HG03159 (cell line): ENCODE results near the gene FAHD2B.
"Not testable (repeated sequence)": the region's sequence is repeated elsewhere in the genome, so short reads cannot be mapped to it uniquely, and the experiment has no call there.

Experiments
- ATAC-seq: cut with Tn5 transposase; IDR thresholded peaks from one replicate; pipeline ENCODE4 v1.9.1; 2021; ENCODE audit warnings: mild to moderate bottlenecking, moderate library complexity; ENCODE audit not compliant: unreplicated experiment

FAHD2B gene, protein sequence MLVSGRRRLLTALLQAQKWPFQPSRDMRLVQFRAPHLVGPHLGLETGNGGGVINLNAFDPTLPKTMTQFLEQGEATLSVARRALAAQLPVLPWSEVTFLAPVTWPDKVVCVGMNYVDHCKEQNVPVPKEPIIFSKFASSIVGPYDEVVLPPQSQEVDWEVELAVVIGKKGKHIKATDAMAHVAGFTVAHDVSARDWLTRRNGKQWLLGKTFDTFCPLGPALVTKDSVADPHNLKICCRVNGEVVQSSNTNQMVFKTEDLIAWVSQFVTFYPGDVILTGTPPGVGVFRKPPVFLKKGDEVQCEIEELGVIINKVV

DNA sequence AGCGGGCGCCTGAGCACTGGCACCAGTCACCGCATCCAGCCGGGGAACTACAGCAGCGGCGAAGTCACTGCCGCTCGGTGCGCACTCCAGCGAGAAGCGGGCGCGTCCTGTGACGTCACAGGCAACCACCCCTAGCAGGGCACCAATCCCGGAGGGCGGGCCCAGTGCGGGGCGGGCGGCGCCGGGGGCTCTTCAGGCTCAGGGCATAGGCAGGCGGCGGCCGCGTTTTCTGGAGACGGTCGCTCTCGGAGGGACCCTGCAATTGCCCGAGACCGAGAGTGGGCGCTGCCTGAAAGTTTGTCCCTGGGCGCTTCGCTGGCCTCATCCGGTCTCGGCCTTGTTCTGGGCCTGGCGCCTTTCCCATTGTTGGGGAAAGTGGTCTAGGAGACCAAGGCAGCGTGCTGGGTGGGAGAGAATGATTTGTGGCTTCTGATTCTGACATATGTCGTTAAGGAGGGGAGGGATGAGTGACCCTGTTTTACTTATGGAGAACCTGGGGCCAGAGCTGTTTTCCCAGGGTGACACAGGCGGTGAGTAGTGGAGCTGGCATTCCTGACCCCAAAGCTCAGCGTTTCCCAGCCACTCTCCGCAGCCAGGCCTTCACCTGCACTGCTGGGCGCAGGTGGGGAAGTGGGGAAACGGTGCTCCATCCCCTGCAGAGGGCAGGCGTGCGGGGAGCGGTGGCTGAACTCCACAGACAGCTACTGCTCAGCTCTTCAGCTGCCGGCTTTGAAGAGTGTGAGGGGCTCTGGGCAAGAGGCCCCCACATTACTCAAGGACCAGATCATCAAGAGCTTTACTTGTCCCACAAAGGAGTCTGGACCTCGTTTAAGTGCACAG is at the start of gene FAHD2B:
FAHD2B (minus strand) TSS at position 111 of the 840 bp plus-strand sequence. CDS start 3,176 bp downstream, outside the sequence.
- peak; percentile 79 for ATAC-seq

DNA sequence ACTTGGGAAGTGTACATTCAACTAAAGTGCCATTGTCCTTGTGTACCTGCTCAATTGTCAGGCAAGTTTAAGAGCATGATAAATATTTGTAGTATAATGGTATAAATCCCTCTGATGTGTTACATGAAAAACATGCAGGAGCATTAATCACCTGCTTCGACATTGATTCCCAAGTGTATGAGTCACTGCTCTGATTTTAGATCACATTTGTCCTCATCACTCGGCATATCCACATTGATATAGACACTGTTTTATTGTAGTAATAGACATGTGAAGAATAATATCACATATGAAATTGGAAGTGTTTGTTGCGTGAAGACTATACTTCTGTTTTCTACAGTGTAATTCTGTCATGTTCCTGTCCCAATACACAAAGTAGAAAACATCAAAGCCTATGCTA is 49.3 kb upstream of the FAHD2B start:
- not testable (repeated sequence) for ATAC-seq

DNA sequence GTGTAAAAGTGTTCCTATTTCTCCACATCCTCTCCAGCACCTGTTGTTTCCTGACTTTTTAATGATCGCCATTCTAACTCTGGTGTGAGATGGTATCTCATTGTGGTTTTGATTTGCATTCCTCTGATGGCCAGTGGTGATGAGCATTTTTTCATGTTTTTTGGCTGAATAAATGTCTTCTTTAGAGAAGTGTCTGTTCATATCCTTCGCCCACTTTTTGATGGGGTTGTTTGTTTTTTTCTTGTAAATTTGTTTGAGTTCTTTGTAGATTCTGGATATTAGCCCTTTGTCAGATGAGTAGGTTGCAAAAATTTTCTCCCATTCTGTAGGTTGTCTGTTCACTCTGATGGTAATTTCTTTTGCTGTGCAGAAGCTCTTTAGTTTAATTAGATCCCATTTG is 34.4 kb upstream of the FAHD2B start:
- not testable (repeated sequence) for ATAC-seq

DNA sequence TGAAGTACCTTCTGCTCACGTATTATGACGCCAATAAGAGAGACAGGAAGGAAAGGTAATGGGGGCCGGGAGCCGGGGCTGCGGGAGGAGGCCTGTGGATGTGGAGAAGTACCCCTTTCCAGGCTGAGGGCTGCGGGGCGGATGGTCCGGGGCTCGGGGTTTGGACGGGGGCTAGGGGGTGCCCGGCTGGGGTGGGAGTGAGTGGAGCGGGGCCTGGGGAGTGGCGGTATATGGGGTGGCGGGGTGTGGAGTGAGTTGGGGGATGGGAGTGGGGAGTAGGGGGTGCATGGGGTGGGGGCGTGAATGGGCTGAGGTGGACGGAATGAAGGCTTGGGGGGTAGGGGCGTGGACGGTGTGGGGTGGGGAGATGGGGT is 19.2 kb upstream of the FAHD2B start:
- not testable (repeated sequence) for ATAC-seq

DNA sequence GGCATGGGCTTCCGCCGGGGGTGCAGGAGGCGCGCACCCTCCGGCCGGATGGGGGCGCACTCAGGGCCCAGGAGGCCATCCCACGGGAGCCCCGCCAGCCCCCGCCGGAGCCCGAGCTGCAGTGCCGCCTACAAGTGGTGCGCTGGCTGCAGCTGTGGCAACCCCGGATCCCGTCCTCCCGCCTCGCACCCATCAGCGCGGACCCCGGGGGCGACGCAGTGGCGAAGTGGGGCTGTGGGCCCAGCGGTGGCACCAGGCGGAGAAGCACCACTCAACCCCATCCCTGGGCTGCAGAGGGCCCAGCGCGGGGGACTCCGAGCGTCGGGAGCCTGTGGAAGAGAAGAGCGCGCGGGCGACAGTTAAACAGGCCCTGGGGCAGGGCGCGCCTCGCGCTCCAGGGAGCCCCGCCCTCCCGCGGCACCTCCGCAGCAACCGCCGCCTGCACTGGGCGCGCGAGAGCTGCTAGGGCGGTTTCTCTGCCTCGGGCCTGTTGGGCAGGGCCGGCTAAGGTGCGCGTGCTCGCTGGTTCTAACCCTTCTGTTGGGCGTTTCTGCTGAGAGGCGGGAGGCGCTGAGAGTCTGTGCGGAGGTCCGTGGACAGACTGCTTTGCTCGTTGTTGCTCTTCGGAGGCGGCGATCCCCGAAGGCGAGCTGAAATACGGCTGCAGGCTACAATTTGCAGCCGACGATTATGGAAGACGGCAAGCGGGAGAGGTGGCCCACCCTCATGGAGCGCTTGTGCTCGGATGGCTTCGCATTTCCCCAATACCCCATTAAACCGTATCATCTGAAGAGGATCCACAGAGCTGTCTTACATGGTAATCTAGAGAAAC is 18.6 kb upstream of the FAHD2B start, which contains the start of gene ANKRD36:
ANKRD36 (plus strand) TSS at position 104 of the 832 bp plus-strand sequence; CDS start at position 691, 587 bp downstream.
- peak; percentile 93 for ATAC-seq

DNA sequence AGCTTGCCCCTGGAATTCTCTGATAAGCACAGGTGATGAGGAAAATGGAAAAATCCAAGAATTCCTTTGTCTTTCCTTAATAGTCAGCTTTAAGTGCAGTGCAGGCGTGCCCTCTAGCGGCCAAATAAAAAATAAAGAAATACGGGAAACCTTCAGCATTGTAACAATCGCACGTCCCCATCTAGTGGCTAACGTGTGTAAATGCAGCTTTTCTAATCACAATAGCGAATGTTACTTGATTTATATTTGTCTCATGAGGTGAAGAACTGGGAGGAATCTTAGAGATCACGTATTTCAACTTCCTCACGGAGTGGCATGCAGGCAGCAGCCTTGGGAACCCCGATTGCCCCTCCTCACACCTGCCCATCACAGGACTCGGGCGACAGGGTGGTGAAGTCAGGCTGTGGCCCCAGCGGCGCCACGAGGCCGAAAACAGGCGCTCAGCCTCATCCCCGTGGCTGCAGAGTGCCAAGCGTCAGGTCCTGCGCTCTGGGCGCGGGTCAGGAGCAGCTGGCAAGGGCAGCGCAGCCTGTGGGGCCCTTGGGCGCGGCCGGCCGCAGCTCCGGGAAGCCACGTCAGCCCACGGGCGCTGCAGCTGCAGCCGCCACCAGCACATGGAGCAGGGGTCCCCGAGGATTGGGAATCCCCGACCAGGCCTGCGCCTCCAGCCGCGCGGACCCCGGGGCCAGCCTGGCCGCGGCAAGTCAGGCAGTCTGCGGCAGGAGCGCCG is 17.8 kb upstream of the FAHD2B start:
- ATAC-seq = peak; percentile 60

DNA sequence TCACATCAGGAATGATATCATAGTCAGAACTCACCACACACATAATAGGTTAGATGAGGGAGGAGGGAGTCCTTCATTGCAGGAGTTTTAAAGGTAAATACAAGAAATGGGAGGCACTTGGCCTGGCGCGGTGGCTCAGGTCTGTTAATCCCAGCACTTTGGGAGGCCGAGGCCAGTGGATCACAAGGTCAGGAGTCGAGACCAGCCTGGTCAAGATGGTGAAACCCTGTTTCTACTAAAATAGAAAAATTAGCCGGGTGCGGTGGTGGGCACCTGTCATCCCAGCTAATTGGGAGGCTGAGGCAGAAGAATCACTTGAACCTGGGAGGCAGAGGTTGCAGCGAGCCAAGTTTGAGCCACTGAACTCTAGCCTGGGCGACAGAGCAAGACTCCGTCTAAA is 16.6 kb upstream of the FAHD2B start:
- not testable (repeated sequence) for ATAC-seq

DNA sequence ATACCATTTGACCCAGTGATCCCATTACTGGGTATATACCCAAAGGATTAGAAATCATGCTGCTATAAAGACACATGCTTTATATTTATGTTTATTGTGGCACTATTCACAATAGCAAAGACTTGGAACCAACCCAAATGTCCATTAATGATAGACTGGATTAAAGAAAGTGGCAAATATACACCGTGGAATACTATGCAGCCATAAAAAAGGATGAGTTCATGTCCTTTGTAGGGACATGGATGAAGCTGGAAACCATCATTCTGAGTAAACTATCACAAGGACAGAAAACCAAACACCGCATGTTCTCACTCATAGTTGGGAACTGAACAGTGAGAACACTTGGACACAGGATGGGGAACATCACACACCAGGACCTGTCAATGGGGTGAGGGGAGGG is 12.2 kb upstream of the FAHD2B start:
- ATAC-seq = not testable (repeated sequence)

DNA sequence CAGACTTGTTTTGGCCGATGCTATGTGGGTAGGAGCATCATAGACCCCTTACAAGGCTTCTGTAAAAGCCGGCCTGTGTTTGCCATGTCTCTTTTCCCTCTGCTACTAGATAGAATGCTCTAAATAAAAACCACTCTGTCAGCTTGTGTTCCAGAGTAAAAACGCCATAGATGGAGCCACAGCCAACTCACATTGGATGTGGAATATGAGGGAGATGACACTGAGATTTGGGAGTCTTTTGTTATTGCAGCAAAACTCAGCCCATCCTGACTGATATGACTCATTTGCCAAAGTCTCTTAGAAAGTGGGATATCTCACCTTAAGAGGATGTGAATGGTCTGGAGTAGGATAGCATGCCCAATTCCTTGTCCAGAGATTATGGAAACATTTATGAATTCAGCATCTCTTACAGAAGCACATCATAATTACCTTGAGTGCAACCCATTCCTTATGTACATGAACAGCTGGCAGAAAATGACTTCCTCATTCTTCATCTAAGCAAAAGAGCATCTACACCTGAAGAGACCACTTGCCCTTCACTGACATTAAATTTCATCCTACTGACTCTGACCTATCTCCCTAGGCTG is 4.2 kb upstream of the FAHD2B start:
- ATAC-seq = not testable (repeated sequence)

DNA sequence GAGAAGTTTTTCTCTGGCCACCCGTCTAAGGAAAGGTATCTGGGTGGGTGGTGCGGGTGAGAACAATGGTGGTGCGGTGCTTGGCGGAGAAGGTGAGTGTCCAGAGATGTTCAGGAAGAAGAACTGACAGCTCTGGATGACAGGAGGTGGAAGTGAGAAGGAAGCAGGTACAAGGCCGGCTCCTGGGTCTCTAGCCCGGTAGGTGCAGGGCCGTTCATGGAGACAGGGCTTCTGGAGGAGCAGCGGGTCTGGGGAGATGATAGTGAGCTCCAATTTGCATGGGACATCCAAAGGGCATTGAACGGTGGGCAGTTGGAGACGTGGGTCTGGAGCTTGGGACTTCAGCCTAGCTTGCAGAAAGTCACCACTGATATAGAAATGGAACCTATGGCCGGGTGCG is 979 bp upstream of the FAHD2B start:
- ATAC-seq = no peak

DNA sequence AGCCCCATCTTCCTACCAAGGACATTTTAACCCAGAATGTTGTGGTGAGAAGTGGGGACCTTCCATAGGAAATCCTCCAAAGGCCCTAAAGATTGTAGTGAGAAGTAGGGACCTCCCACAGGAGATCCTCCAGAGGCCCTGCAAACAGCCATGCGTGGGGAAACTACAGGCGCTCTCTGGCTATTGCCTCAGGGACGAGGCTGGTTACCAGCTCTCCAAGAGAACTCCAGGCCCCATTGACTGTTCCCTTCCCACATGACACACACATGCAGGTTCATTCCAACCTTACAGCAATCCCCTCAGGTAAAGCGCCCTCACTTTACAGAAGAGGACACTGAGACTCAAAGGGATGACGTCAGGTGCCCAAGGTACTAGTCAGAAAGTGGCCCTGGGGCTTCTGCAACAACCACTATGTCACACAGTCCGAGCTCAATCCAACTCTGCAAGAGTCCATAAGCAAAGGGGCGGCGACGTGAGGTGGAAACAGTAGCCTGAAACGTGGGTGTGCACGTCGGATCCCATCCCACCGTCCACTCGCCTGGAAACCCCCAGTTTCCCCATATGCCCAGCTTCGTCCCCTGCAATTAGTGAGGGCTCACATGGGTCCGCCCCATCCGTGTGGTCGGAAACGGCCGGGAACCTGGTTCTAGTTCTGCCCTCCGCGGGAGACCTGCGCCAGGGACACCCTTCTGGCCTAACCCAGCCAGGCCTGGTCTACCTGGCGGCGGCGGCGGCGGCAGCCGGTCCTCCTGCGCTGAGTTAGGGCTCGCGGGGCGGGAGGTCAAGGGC is 505 bp downstream of the FAHD2B start:
- peak; percentile 22 for ATAC-seq

DNA sequence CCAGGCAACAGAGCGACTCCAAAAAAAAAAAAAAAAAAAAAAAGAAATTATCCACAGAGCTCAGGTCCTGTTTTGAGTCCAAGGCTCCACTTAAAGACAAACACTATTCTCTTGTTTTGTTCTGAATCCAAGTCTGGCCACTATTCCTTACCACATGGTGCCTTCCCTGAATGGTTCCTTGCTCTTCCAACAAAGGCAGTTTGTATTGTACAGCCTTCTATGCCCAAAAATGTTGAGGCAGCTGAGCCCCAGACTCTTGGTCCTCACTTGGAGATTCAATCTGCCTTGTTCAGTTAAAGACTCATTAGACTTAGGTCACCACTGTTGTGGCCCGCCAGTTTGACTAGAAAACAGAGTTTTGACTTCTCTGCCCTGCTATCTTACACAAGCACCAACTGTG is 1.7 kb downstream of the FAHD2B start:
- not testable (repeated sequence) for ATAC-seq

DNA sequence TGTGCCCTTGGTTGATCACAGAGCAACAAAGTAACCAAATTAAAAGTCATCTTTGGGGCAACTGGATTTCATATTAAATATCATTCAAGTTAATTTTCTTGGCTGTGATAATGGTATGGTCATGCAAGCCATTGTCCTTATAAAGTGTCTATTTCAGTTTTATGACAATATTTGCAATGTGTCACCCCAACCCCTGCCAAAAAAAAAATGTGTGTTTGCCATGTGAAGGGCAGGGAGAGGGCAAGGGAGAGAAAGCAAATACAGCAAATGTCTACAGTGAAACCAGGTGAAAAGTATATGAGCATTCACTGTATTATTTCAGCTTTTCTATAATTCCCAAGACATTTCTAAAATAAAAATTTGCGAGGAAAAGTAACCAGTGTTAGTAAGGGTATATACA is 6.0 kb downstream of the FAHD2B start:
- ATAC-seq = not testable (repeated sequence)

DNA sequence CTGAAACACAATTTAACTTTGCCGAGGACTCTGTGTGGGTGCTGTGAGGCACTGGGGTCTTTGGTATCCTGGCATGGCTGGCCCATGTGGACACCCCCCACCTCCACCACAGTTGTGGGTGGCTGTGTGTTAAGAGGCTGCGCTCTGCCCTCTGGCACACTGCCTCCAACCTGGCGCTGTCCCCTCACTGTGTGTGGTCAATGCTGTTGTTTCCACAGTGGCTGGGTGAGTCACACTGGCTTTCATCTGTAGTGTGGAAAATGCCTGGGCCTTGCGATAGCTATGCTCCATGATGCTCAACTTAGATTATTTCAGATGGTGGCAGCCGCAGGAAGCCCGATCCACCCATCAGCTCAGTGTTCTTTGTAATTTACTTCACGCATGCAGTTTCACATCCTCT is 9.6 kb downstream of the FAHD2B start:
- not testable (repeated sequence) for ATAC-seq

DNA sequence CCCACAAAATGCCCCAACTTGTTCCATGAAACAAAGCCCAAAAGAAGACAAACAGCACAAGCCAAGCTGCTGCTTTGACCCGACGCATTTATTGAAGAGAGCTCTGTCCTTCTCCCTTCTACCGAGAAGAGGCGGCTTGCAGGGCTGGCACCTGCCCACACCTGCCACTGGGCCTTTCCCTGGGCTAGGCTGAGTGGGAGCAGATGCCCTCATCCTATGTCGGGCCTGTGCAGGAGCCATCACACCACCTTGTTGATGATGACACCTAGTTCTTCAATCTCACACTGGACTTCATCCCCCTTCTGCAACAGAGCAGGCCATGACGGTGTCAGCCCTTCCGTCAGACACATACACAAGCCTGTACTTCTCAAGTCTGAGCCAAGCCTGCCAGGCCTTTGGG is 11.2 kb downstream of the FAHD2B start:
- ATAC-seq = not testable (repeated sequence)

DNA sequence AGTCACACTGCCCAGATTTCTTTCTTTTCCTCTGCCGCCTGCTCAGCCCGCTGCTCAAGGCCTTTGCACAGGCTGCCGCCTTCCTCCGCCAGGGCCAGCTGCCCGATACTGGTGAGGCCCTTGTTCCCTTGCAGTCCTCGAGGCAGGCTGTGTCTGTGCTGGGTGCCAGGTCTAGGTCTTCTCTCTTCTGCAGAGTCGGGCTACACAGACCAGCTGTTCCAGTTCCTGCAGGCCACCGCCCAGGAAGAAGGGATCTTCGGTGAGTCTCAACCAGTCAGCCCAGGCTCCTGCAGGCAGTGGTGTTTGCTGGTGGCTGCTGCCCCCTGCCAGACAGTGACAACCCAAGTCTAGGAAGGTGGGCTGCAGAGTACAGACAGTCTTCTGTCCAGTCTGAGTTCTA is 12.5 kb downstream of the FAHD2B start:
- not testable (repeated sequence) for ATAC-seq

DNA sequence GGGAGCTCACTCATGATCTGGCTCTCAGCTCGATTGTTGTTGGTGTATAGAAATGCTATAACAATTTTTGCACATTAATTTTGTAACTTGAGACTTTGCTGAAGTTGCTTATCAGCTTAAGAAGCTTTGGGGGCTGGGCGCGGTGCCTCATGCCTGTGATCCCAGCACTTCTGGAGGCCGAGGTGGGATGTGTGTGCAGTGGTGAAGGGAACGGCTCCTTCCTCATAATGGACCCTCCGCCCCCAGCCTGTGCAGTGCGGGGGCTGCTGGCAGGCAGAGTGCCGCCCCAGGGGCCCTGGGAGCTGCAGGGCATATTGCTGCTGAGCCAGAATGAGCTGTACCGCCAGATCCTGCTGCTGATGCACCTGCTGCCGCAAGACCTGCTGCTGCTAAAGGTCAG is 13.8 kb downstream of the FAHD2B start:
- ATAC-seq = not testable (repeated sequence)

DNA sequence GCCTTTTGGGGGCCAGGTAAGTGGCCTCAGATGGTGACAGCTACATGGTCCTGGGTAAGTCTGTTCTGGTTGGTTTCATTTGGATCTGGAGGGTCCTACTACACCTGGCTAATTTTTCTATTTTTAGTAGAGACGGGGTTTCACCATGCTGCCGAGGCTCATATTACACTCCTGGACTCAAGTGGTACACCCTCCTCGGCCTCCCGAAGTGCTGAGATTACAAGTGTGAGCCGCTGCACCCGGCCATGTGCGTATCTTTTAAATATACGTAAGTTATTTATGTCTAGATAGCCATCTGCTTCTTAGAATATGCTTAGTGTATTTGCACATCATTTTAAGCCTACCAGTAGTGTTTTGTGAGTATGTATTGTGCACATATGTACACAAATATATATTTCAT is 17.5 kb downstream of the FAHD2B start:
- ATAC-seq = not testable (repeated sequence)

DNA sequence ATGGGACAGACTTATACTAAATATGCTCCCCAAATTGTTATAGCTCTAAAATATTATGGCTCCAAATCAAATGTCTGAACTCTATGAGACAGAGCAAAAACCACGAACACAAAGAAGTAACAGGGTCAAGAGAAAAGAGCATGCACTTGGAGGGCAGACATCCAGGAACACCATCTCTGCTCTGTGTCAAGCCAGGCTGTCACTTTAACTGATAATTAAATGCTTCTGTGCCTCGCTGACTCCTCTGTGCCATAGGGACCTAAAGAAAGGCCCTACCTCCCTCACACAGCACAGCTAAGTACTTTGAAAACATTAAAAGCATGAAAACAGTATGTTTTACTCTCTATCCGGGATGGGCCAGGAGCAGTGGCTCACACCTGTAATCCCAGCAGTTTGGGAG is 23.8 kb downstream of the FAHD2B start:
- ATAC-seq = not testable (repeated sequence)
